Gastroesophageal sphincter (tissue), 4 donors: ENCODE data around the gene SRP72. TPM values are rescaled to one million over a fixed set of nuclear protein-coding genes. Genes with fewer than 3 reads are reported as not detected.

Source experiments
- ATAC-seq: fragments of 150-250 bp; one replicate; pipeline ENCODE4 v1.9.1; 2016; ENCODE audit warnings: mild to moderate bottlenecking, moderate library complexity
- H3K27ac ChIP-seq, 4 donors: fragments of 200-600 bp; sonication (generic) in 3 of 4; 1 replicate in 3 of 4; 2 replicates in 1 of 4; pipeline ENCODE4 v1.5.1; 2016 to 2019
- H3K27me3 ChIP-seq: fragments of 200-600 bp; sonication (generic); one replicate; pipeline ENCODE4 v1.5.1; 2019
- H3K36me3 ChIP-seq, 2 donors: fragments of 200-600 bp; sonication (generic); one replicate each; pipeline ENCODE4 v1.5.1; 2019; ENCODE audit warnings: control low read depth in 1 of 2
- H3K4me1 ChIP-seq, 3 donors: fragments of 200-600 bp; sonication (generic); 1 replicate in 2 of 3; 2 replicates in 1 of 3; pipeline ENCODE4 v1.5.1; 2016 to 2019; ENCODE audit warnings: control low read depth in 2 of 3
- H3K4me3 ChIP-seq, 2 donors: fragments of 200-600 bp; sonication (generic); one replicate each; pipeline ENCODE4 v1.5.1; 2019; ENCODE audit warnings: mild to moderate bottlenecking in 1 of 2, moderate library complexity in 1 of 2
- H3K9me3 ChIP-seq, 3 donors: fragments of 200-600 bp; sonication (generic); one replicate each; pipeline ENCODE4 v1.5.1; 2017 to 2019; ENCODE audit warnings: control low read depth in 2 of 3
- CTCF ChIP-seq, 4 experiments: fragments of 200-600 bp in 2 of 4; fragments of 450-650 bp in 2 of 4; sonication (generic) in 1 of 4; IDR thresholded peaks; one replicate each; pipeline ENCODE4 v1.5.1; 2017 to 2019; ENCODE audit warnings: antibody characterized with exemption in 4 of 4, mild to moderate bottlenecking in 2 of 4, moderate library complexity in 2 of 4
- EP300 ChIP-seq: sonication (generic); formaldehyde crosslinking; IDR thresholded peaks from one replicate; pipeline ENCODE4 v1.6.1; 2017; ENCODE audit warnings: antibody characterized with exemption, mild to moderate bottlenecking
- POLR2A ChIP-seq, 2 donors: fragments of 450-650 bp; IDR thresholded peaks; one replicate each; pipeline ENCODE4 v1.6.1; 2017; ENCODE audit warnings: antibody characterized with exemption in 2 of 2, mild to moderate bottlenecking in 2 of 2, moderate library complexity in 1 of 2
- POLR2AphosphoS5 ChIP-seq: sonication (generic); formaldehyde crosslinking; IDR thresholded peaks from one replicate; pipeline ENCODE4 v1.6.1; 2017; ENCODE audit warnings: antibody characterized with exemption
- WGBS, 2 donors: methylation state at CpG; one replicate each; pipeline ENCODE4 v1.1.5; 2018; ENCODE audit warnings: low coverage in 1 of 2; 5-methylcytosine and 5-hydroxymethylcytosine counted together
- total RNA-seq, 4 donors: library from RNA; depleted of rRNA; stranded (reverse); fragments of >200 nt; gene quantifications; one replicate each; pipeline ENCODE4 v1.1.0, GENCODE V29; 2016

SRP72 gene
- total RNA-seq, 4 donors from 2014 or later = 43.6 to 55.6 (median 48.1) TPM

GRCh38 chr4:56531149-56531770 lies 63.8 kb downstream of the SRP72 start:
- TF ChIP-seq POLR2A (IDR thresholded peaks at IDR 0.05) (no peak), EP300 (no peak)
- Histone ChIP-seq H3K27ac (no peak overlapping the region), H3K36me3 (no peaks in the 10 kb centered on the region), H3K9me3 (no peaks in the 10 kb centered on the region), H3K4me1 (peaks cover 0 to 21% (median 0%) of the 10 kb centered on the region in 3 donors), H3K4me3 (peak overlapping the region; percentile 47 to 64), H3K27me3 (peaks cover 29% of the 10 kb centered on the region)
- 49 to 68% methylated on average over 6 of the region's 11 CpGs for WGBS, 2 donors
- ATAC-seq = no peak

GRCh38 chr4:56531823-56532222 lies 64.4 kb downstream of the SRP72 start:
- no peak overlapping the region for H3K27ac ChIP-seq
- H3K27me3 ChIP-seq = peaks cover 32% of the 10 kb centered on the region
- TF ChIP-seq POLR2AphosphoS5 (peak; percentile 13), CTCF (IDR thresholded peaks at IDR 0.05) (no peak)
- H3K4me3 ChIP-seq = no peak overlapping the region
- no peak for ATAC-seq
- peaks cover 0 to 21% (median 0%) of the 10 kb centered on the region in 3 donors for H3K4me1 ChIP-seq
- H3K9me3 ChIP-seq = no peaks in the 10 kb centered on the region
- 58 to 79% methylated on average over 3 to 4 of the region's 4 CpGs for WGBS, 2 donors
- H3K36me3 ChIP-seq = no peaks in the 10 kb centered on the region

- H3K9me3 ChIP-seq = no peaks in the 10 kb centered on the region
- peaks cover 36% of the 10 kb centered on the region for H3K27me3 ChIP-seq
- 91 to 100% methylated on average over 1 to 2 of the region's 2 CpGs for WGBS, 2 donors
- peaks cover 0 to 21% (median 0%) of the 10 kb centered on the region in 3 donors for H3K4me1 ChIP-seq
- TF ChIP-seq CTCF (IDR thresholded peaks at IDR 0.05) (no peak), POLR2A (IDR thresholded peaks at IDR 0.05) (no peak), EP300 (no peak), POLR2AphosphoS5 (no peak)
- no peak for ATAC-seq
- no peak overlapping the region for H3K4me3 ChIP-seq
- no peak overlapping the region for H3K27ac ChIP-seq
- no peaks in the 10 kb centered on the region for H3K36me3 ChIP-seq
Observed at GRCh38 chr4:56532239-56532638, 64.8 kb downstream of the SRP72 start.

- peaks cover 40% of the 10 kb centered on the region for H3K27me3 ChIP-seq
- no peak overlapping the region for H3K4me3 ChIP-seq
- peaks cover 0 to 10% (median 0%) of the 10 kb centered on the region in 3 donors for H3K4me1 ChIP-seq
- no peak for ATAC-seq
- TF ChIP-seq POLR2AphosphoS5 (no peak), EP300 (no peak), POLR2A (IDR thresholded peaks at IDR 0.05) (no peak), CTCF (IDR thresholded peaks at IDR 0.05) (no peak)
- H3K36me3 ChIP-seq = no peaks in the 10 kb centered on the region
- 68 to 82% methylated on average over 1 to 6 of the region's 7 CpGs for WGBS, 2 donors
- no peaks in the 10 kb centered on the region for H3K9me3 ChIP-seq
- no peak overlapping the region for H3K27ac ChIP-seq
Observed at GRCh38 chr4:56535915-56536314, 68.5 kb downstream of the SRP72 start.

GRCh38 chr4:56537147-56537546 lies 69.7 kb downstream of the SRP72 start:
- no peaks in the 10 kb centered on the region for H3K36me3 ChIP-seq
- H3K4me1 ChIP-seq = no peaks in the 10 kb centered on the region
- TF ChIP-seq EP300 (no peak), POLR2A (IDR thresholded peaks at IDR 0.05) (no peak), CTCF (IDR thresholded peaks at IDR 0.05) (no peak), POLR2AphosphoS5 (no peak)
- no peak overlapping the region for H3K27ac ChIP-seq
- peaks cover 29% of the 10 kb centered on the region for H3K27me3 ChIP-seq
- no peak overlapping the region for H3K4me3 ChIP-seq
- WGBS, 2 donors = 89 to 100% methylated on average over 1 of the region's 1 CpG
- no peaks in the 10 kb centered on the region for H3K9me3 ChIP-seq
- ATAC-seq = no peak
